Measurements from ENCODE around the gene FBXO28. TPM values are rescaled to one million over a fixed set of nuclear protein-coding genes. Genes with fewer than 3 reads are reported as not detected.

The FBXO28 gene
- total RNA-seq, 4 donors from 2014 or later, result 32.5 to 64.7 (median 35.4) TPM

GRCh38 chr1:224196813-224197600 lies 83.1 kb downstream of the FBXO28 start:
- H3K36me3 ChIP-seq, result peaks cover 0 to 2% of the 10 kb centered on the region in 2 donors
- no peaks in the 10 kb centered on the region for H3K27me3 ChIP-seq
- no peaks in the 10 kb centered on the region for H3K9me3 ChIP-seq
- H3K27ac ChIP-seq, result no peak overlapping the region
- intact Hi-C loops (cut with DNase I), result no loop called here
- TF ChIP-seq POLR2A (IDR thresholded peaks at IDR 0.05), result no peak
- TF ChIP-seq, protein P1, sequence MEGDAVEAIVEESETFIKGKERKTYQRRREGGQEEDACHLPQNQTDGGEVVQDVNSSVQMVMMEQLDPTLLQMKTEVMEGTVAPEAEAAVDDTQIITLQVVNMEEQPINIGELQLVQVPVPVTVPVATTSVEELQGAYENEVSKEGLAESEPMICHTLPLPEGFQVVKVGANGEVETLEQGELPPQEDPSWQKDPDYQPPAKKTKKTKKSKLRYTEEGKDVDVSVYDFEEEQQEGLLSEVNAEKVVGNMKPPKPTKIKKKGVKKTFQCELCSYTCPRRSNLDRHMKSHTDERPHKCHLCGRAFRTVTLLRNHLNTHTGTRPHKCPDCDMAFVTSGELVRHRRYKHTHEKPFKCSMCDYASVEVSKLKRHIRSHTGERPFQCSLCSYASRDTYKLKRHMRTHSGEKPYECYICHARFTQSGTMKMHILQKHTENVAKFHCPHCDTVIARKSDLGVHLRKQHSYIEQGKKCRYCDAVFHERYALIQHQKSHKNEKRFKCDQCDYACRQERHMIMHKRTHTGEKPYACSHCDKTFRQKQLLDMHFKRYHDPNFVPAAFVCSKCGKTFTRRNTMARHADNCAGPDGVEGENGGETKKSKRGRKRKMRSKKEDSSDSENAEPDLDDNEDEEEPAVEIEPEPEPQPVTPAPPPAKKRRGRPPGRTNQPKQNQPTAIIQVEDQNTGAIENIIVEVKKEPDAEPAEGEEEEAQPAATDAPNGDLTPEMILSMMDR (IDR thresholded peaks at IDR 0.05), result no peak
- 80 to 82% methylated on average over 5 of the region's 5 CpGs for WGBS, 2 donors
- no peak for DNase-seq
- no peaks in the 10 kb centered on the region for H3K4me1 ChIP-seq
- H3K4me3 ChIP-seq (replicated peaks in 1 of 3), result no peak overlapping the region

DNA sequence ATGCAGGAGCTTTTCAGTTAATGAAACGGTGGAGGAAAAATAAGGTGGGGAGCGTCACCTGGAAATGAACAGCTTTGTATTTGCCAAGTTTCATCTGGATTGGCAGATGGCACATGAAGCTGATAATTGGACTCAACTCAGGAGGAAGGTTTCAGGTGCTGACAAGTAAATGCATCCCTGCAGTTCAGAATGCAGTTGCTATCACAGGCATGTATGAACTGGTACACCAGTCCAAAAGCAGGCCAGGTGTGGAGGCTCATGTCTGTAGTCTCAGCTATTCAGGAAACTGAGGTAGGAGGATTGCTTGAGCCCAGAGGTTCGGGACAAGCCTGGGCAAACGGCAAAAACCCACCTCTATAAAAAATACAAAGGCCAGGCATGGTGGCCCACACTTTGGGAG lies 84.7 kb downstream of the FBXO28 start:
- peaks cover 2 to 9% of the 10 kb centered on the region in 2 donors for H3K4me1 ChIP-seq
- intact Hi-C loops (cut with DNase I), result no loop called here
- no peaks in the 10 kb centered on the region for H3K27me3 ChIP-seq
- no peaks in the 10 kb centered on the region for H3K36me3 ChIP-seq
- no peak overlapping the region for H3K27ac ChIP-seq
- TF ChIP-seq, protein P1 (IDR thresholded peaks at IDR 0.05), result no peak
- no peak for TF ChIP-seq POLR2A (IDR thresholded peaks at IDR 0.05)
- DNase-seq, result no peak
- H3K9me3 ChIP-seq, result no peaks in the 10 kb centered on the region
- H3K4me3 ChIP-seq (replicated peaks in 1 of 3), result no peak overlapping the region
- WGBS, 2 donors, result 92 to 97% methylated on average over 4 of the region's 4 CpGs

DNA sequence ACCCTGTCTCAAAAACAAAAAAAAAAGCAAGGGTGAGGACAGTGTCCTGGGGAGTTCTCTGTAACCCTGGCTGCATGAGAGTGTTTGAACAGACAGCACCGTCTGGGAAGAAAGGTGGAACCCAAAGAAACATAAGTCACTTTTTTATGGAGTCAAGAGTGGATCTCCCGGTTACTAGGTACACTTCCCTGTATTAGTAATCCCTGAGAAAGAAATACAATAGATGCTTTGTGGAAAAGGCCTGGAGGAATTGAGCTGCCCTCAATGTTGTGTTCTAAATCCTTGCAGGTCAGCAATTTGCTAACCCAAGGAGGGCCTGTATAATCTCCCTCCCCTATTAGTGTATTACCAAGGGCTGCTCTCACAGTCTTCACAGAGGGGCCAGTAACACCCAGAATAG lies 85.8 kb downstream of the FBXO28 start:
- no peak overlapping the region for H3K27ac ChIP-seq
- no peaks in the 10 kb centered on the region for H3K27me3 ChIP-seq
- H3K4me3 ChIP-seq (replicated peaks in 1 of 3), result no peak overlapping the region
- TF ChIP-seq, protein P1 (IDR thresholded peaks at IDR 0.05), result no peak
- no peak for TF ChIP-seq POLR2A (IDR thresholded peaks at IDR 0.05)
- WGBS, 2 donors, result 36 to 54% methylated on average over 2 of the region's 2 CpGs
- no peaks in the 10 kb centered on the region for H3K36me3 ChIP-seq
- DNase-seq, result no peak
- intact Hi-C loops (cut with DNase I), result no loop called here
- H3K4me1 ChIP-seq, result peaks cover 13 to 20% of the 10 kb centered on the region in 2 donors
- H3K9me3 ChIP-seq, result no peaks in the 10 kb centered on the region

- WGBS, 2 donors, result 86 to 91% methylated on average over 5 of the region's 5 CpGs
- no peak for TF ChIP-seq POLR2A (IDR thresholded peaks at IDR 0.05)
- TF ChIP-seq, protein P1 (IDR thresholded peaks at IDR 0.05), result no peak
Measured at GRCh38 chr1:224201383-224201782, 87.5 kb downstream of the FBXO28 start.

GRCh38 chr1:224201853-224202252 lies 87.9 kb downstream of the FBXO28 start:
- intact Hi-C loops (cut with DNase I), result no loop called here
- Histone ChIP-seq H3K4me3 (replicated peaks in 1 of 3) (no peak overlapping the region), H3K27ac (peak overlapping the region in 1 of 3 donors; percentile 23), H3K27me3 (no peaks in the 10 kb centered on the region), H3K4me1 (peaks cover 20 to 29% of the 10 kb centered on the region in 2 donors), H3K36me3 (no peaks in the 10 kb centered on the region), H3K9me3 (no peaks in the 10 kb centered on the region)
- no peak for TF ChIP-seq POLR2A (IDR thresholded peaks at IDR 0.05)
- TF ChIP-seq, protein P1 (IDR thresholded peaks at IDR 0.05), result no peak
- 94 to 98% methylated on average over 4 of the region's 4 CpGs for WGBS, 2 donors
- DNase-seq, result no peak

More at GRCh38 chr1:224201383-224201782, 87.5 kb downstream of the FBXO28 start:
- H3K4me1 ChIP-seq, result peaks cover 20 to 29% of the 10 kb centered on the region in 2 donors
- intact Hi-C loops (cut with DNase I), result no loop called here
- no peaks in the 10 kb centered on the region for H3K9me3 ChIP-seq
- H3K36me3 ChIP-seq, result no peaks in the 10 kb centered on the region
- no peak overlapping the region for H3K4me3 ChIP-seq (replicated peaks in 1 of 3)
- no peak for DNase-seq
- H3K27me3 ChIP-seq, result no peaks in the 10 kb centered on the region
- peak overlapping the region in 1 of 3 donors; percentile 23 for H3K27ac ChIP-seq
